ENCODE measurements around the gene NFATC2. TPM values are rescaled to one million over a fixed set of nuclear protein-coding genes. Genes with fewer than 3 reads are reported as not detected.

The NFATC2 gene
- total RNA-seq, 1 donor from 2014 or later, result 7.6 TPM

DNA sequence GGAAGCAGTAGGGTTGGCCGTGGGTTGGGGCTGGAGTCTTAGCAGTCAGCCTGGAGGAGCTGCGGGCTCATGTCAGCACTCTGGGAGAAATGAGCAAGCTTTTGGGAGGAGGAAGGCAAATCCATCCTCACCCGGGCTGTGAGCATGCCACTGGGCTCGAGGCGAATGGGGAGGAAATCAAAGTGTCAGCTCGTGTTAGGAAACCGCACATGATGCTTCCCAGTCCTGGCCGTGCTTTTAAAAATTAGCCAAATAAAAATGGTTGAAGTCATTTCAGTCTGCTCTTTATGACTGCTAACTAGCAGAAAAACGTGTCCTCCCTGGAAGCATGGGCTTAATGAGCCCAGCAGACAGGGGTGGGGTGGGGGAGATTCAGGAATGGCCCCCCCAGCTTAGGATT lies 98.1 kb downstream of the NFATC2 start:
- H3K9me3 ChIP-seq, result no peaks in the 10 kb centered on the region
- no peaks in the 10 kb centered on the region for H3K36me3 ChIP-seq
- no peak for DNase-seq
- intact Hi-C loops (cut with DNase I), result no loop called here
- TF ChIP-seq, protein P1, sequence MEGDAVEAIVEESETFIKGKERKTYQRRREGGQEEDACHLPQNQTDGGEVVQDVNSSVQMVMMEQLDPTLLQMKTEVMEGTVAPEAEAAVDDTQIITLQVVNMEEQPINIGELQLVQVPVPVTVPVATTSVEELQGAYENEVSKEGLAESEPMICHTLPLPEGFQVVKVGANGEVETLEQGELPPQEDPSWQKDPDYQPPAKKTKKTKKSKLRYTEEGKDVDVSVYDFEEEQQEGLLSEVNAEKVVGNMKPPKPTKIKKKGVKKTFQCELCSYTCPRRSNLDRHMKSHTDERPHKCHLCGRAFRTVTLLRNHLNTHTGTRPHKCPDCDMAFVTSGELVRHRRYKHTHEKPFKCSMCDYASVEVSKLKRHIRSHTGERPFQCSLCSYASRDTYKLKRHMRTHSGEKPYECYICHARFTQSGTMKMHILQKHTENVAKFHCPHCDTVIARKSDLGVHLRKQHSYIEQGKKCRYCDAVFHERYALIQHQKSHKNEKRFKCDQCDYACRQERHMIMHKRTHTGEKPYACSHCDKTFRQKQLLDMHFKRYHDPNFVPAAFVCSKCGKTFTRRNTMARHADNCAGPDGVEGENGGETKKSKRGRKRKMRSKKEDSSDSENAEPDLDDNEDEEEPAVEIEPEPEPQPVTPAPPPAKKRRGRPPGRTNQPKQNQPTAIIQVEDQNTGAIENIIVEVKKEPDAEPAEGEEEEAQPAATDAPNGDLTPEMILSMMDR (IDR thresholded peaks at IDR 0.05), result no peak
- H3K4me1 ChIP-seq, result peaks cover 13% of the 10 kb centered on the region
- H3K27ac ChIP-seq, result no peak overlapping the region
- ATAC-seq, result no peak
- no peaks in the 10 kb centered on the region for H3K27me3 ChIP-seq
- H3K4me3 ChIP-seq, result no peak overlapping the region

DNA sequence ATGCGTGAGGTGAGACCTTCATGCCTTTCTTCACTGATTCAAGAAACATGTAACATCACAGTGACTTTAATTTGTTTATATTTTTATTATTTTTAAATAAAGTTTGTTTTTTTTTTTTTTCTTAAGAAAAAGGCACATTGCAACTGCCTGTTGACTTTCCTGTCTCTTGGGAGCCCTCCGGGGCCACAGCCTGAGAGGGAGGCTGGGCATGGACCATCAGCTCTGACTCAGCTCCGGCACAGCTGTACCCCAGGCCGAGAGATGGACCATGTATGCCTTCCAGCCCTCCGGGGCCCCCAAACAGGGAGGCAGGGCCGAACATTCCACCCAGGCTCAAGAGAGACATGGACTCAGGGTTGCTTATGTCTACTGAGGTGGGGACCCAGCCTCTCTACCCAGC lies 99.9 kb downstream of the NFATC2 start:
- no peak for ATAC-seq
- no peak for DNase-seq
- no peak overlapping the region for H3K27ac ChIP-seq
- TF ChIP-seq, protein P1 (IDR thresholded peaks at IDR 0.05), result no peak
- no peaks in the 10 kb centered on the region for H3K36me3 ChIP-seq
- H3K9me3 ChIP-seq, result no peaks in the 10 kb centered on the region
- intact Hi-C loops (cut with DNase I), result no loop called here
- peaks cover 8% of the 10 kb centered on the region for H3K4me1 ChIP-seq
- no peaks in the 10 kb centered on the region for H3K27me3 ChIP-seq
- H3K4me3 ChIP-seq, result no peak overlapping the region

DNA sequence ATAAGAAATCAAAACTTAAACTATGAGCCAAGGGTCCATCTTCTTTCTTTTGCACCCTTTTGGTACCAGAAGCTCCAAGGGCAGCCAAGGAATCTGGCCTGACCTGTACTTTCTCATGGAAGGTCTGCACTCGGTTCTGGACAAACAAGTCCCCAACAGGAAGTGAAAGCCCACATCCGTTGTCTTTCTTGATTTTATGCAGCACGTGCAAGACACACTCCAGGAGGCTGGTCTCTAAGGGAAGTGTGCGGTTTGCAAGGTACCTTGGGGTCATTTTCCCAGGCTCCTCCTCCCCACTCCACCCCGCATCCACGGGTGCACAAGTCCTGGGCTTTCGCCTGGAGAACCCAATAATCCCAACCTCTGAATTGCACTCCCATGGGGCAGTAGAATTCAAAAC lies 101.9 kb downstream of the NFATC2 start:
- intact Hi-C loops (cut with DNase I), result no loop called here
- ATAC-seq (no peak), DNase-seq (no peak)
- H3K27me3 ChIP-seq, result no peaks in the 10 kb centered on the region
- no peaks in the 10 kb centered on the region for H3K4me1 ChIP-seq
- no peaks in the 10 kb centered on the region for H3K36me3 ChIP-seq
- no peak overlapping the region for H3K27ac ChIP-seq
- no peak overlapping the region for H3K4me3 ChIP-seq
- no peaks in the 10 kb centered on the region for H3K9me3 ChIP-seq
- TF ChIP-seq, protein P1 (IDR thresholded peaks at IDR 0.05), result no peak

DNA sequence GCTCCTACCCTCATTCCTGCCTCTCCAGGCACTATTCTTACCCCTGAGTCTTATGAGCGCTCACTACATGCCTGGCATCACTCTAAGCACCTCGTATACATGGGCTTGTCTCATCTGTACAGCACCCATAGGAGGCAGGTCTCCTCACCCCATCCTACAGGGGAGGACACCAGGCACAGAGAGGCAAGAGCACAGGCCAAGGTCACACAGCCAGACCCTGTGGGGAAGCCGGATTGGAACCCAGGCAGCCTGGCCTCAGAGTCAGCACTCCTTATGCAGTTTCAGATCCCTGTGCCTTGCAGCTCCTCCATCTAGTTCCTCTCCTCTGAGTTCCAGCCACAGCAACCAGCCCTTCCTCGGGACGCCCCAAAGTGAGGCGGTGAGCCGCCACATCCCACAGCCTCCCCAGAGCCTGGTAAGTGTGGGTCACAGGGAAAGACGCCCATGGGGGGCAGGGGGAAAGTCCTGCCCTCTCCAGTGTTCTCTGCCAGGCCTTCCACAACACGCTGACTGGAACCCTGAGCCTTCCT lies 103.3 kb downstream of the NFATC2 start:
- Histone ChIP-seq H3K4me1 (no peaks in the 10 kb centered on the region), H3K4me3 (no peak overlapping the region), H3K36me3 (peaks cover 8% of the 10 kb centered on the region), H3K9me3 (no peaks in the 10 kb centered on the region), H3K27ac (no peak overlapping the region), H3K27me3 (no peaks in the 10 kb centered on the region)
- intact Hi-C loops (cut with DNase I), result no loop called here
- TF ChIP-seq, protein P1 (IDR thresholded peaks at IDR 0.05), result no peak
- ATAC-seq (peak; percentile 23), DNase-seq (no peak)

DNA sequence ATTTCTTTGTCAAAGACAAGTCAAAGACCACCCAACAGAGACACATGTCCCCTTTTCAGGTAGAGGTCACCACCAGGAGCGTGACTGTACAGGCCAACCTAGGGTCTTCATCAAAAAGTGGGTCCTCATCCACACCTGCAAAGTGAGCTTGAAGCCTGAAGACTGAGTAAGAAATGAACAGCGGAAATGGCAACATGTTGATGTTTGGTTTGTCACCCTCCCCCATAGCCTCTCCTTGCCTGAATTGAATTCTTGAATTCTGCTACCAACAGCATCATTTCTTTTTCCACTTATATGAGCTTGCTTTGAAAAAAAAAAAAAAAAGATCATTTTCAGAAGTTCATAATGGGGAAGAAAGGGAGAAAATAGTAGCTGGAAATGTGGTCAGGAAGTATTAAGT lies 104.4 kb downstream of the NFATC2 start:
- Histone ChIP-seq H3K36me3 (peaks cover 8% of the 10 kb centered on the region), H3K9me3 (no peaks in the 10 kb centered on the region), H3K27ac (no peak overlapping the region), H3K4me3 (no peak overlapping the region), H3K4me1 (no peaks in the 10 kb centered on the region), H3K27me3 (no peaks in the 10 kb centered on the region)
- DNase-seq, result no peak
- ATAC-seq, result no peak
- intact Hi-C loops (cut with DNase I), result no loop called here
- TF ChIP-seq, protein P1 (IDR thresholded peaks at IDR 0.05), result no peak

Data from upper lobe of right lung (tissue), 1 donor.